IPS DF 4.7 (cell line): ENCODE results near the gene EPN1.

Source experiments
- DNase-seq: peaks from one replicate; pipeline ENCODE4 v3.0.0-alpha.2; 2013; ENCODE audit warnings: low spot score; ENCODE audit errors: extremely low read depth

Gene EPN1

DNA sequence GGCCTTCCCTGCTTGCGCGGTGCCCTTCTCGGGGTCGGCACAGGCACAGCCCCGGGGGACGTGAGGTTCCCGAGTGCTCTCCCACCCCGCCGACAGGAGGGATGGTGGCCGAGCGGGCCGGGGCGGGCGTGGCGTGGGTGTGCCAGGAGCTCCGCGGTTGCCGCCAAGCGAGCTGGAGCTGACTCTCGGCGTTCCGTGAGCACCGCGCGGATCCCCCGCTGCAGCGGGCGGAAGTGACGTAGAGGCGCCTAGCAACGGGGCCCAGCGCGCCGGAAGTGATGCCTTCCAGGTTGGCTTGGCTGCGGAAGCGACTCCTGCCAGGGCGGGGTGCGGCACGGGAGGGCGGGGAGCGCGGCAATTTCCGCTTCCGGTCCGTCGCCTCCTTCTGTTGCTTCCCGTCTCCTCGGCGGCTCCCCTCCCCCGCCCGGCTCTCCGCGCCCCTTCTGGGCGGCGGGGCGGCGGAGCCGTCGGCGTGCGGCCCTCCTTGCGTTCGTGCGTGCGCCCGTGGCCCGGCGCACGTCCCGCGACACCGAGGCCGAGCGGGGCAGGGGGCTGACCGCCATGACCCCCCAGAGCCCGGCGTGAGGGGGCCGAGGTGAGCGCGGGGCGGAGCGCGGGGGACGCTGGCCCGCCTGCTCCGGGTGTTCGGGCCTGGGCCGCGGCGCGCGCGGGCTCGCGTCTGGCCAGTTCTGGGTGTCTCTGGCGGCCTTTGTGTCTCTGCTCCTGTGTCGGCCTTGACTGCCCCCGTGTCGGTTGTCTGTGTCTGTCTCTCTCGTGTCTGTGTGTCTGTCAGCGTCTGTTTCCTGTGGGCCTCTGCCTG lies at the start of gene EPN1:
Gene EPN1, plus strand, starts transcription at position 386 of the 820 bp plus-strand sequence. CDS start 3,402 bp downstream, outside the sequence.
- DNase-seq = peak; percentile 56

DNA sequence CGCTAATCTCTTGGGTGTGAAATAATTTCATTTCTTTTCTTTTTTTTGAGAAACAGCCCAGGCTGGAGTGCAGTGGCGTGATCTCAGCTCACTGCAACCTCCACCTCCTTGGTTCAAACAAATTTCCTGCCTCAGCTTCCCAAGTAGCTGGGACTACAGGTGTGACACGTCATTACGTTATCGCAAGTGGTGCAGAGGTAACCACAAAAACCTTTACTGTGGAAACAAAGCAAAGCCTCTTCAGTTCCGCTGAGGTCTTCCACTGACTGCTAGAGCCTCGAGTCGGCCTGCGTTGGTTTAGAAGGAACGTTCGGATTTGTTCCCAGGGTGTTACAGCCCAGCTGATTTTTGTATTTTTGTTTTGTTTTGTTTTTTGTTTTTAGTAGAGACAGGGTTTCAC lies 48.7 kb upstream of the EPN1 start:
- DNase-seq = no peak

GRCh38 chr19:55632463-55632834 lies 42.6 kb upstream of the EPN1 start:
- DNase-seq = no peak

DNA sequence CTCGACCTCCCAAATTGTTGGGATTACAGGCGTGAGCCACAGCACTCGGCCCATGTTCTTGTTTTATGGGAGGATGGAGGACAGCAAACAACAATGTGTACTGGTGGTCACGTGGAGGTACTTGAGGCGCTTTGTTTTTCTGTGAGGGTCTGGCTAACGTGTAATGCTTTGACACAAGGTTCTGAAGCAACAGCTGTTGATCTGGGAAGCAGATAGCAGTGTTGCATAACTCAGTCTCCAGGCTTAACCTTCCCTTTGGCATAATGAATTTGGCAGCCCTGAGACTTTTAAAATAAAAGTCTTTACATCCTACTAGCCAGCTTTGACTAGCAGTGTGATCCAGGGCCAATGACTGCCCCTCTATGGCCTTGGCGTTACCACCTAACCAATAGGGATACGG lies 41.2 kb upstream of the EPN1 start:
- DNase-seq = no peak

- DNase-seq = no peak
Observed at GRCh38 chr19:55635334-55635717, 39.7 kb upstream of the EPN1 start.

DNA sequence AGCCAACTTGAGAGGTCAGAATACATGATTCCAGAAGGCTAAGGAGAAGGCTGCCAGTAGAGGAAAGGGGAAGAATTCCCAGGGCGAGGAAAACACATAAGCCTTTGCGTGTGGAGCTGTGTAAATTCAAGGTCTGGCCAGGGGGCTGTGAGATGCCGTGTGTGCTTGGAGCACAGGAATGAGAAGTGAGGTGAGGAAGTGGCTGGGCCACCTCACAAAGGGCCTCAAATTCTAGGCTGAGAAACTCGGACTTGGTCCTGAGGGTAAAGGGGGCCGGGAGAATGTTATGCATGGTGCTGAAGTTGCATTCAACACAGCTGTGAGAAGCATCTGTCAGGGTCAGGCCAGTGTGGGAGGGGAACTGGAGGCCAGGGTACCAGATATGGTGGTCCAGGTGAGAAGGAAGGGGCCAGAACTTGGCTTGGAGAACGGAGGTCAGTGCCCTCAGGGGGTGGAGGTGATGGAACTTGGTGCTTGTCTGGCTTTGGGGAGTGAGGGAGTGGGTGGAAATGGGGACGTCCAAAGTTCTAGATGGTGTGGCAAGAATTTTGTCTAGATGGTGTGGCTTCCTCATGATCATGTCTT lies 39.1 kb upstream of the EPN1 start:
- no peak for DNase-seq

DNA sequence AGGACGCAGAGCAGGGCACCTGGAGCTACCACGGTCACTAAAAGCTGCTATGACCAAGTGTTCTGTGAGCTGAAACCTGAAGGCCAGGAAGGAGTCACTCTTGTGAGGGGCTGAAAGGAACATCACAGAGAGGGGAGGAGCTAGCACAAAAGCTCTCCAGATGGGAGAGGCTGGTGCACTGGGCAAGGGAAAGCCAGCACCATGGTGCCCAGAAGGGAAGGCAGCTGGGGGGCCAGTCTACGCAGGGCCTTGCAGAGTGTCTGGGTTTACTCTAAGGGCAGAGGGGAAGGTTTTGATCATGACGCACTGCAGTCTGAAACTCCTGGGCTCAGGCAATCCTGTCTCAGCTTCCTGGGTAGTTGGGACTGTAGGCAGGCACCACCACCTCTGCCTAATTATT lies 38.3 kb upstream of the EPN1 start:
- no peak for DNase-seq

GRCh38 chr19:55637534-55637933 lies 37.5 kb upstream of the EPN1 start:
- DNase-seq = no peak

GRCh38 chr19:55638864-55639359 lies 36.1 kb upstream of the EPN1 start:
- DNase-seq = no peak

DNA sequence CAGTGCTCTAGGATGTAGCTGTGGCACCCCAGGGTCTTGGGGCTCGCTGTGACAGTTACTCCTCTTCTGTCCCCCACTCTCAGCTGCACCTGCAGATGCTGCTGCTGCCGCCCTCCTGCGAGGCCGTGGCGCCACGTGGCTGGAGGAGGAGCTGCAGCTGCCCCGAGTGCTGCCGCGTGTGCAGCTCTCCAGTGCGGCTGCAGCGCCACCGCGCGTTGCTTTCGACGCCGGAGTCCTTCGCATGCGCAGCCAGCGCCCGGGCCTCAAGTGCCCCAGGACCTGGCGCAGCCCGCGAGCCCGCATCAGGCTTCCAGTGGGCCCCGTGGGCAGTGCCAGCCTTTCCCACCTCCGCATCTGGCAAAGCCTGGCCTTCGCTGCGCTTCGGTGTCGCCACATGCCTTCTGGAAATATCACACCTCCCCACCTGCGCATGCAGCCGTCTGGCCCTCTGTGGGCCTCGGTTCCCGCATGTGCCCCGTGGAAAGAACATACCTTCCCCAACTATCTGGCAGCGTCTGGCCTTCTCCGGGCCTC lies 34.9 kb upstream of the EPN1 start:
- DNase-seq = no peak

DNA sequence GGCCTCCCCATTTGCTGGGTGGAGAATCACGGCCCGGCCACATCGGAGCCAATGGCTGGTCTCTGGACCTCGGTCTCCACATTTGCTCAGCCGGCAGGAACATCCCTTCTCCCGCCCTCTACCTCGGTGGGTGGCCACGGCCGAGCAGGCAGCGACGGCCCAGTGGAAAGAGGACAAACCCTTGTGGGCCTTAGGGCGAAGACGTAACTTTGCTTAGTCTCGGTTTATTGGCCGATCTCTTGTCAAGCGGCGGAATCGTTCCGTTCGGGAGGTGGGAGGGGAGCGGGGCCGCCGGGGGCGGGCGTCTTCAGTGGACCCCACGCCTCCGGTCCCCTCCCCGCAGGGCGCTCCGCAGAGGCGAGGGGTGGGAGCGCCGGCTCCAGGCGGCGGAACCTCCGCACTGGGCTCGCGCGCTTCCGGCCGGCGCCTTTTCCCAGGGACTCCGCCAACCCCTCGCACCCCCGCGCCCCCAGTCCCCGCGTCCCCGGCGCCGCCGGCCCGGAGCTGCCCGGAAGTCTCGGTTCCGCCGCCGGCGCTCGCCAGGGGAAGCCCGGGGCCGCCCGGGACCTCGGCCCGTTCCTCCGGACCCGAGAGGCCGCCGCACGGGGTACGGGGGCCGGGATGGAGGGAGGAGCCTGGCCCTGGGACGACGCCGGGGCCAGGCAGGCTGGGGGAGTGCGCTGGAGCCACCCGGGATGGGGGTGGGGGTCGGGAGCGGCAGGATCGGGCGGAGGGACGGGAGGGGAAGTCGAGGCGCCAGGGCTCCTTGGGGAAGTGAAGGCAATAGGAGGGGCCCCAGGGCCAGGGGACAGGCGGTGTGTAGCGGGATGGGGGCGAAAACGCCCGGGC lies 34.2 kb upstream of the EPN1 start, which contains the start of gene ZNF580:
Gene ZNF580, plus strand, starts transcription at position 426 of the 849 bp plus-strand sequence. CDS start 1,507 bp downstream, outside the sequence.
- no peak for DNase-seq

DNA sequence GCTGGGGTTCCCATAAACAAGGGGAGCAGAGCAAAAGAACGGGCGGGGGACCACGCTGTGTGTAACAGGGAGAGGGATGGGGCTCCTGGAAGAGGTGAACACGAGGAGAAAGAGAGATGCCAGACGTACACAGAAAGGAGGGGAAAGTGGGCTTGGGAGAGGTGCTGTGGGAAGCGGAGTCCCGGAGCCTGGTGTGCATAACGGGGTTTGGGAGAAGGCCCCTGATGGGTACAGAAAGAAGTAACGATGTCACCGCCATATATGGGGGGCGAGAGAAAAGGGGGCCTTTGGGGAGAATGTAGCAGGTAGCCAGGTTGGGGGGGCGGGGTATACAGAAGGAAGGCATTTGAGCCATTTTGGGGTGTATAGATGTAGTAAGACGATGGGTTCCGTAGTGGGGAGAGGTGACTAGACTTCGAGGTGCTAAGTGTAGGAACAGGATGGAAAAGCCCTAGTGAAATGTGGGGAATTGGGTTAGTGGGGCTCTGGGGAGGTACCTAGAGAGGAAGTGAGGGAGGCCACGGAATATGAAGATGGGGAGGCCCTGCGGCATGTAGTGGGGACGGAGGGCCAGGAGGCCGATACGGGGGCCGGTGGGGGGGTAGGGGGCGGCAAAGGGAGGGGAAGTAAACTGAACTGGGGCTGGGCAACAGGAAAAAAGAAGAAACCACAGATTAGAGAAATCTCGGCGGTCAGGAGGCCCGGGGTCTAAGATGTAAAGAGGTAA lies 33.4 kb upstream of the EPN1 start:
- no peak for DNase-seq

DNA sequence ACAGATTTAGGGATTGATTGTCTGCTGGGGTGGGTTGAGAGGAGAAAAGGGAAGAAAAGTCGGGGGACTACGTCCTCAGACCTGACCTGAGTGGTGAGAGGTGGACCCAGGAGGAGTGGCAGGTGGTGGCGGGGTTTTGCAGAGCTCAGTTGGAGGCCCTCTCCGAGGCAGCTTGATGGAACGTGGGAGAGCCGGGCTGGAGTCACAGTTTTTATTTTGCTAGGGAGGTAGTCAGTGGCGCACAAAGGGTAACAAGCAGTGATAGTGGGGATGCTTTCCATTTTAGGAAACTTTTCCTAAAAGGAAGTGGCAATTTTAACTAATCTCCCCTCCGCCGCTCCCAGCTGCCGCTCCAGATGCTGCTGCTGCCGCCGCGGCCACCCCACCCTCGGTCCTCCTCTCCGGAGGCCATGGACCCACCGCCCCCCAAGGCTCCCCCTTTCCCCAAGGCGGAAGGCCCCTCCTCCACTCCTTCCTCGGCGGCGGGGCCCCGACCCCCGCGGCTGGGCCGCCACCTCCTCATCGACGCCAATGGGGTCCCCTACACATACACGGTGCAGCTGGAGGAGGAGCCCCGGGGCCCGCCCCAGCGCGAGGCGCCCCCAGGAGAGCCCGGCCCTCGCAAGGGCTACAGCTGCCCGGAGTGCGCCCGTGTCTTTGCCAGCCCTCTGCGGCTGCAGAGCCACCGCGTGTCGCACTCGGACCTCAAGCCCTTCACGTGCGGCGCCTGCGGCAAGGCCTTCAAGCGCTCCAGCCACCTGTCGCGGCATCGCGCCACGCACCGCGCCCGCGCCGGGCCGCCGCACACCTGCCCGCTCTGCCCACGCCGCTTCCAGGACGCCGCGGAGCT lies 32.6 kb upstream of the EPN1 start:
- no peak for DNase-seq

DNA sequence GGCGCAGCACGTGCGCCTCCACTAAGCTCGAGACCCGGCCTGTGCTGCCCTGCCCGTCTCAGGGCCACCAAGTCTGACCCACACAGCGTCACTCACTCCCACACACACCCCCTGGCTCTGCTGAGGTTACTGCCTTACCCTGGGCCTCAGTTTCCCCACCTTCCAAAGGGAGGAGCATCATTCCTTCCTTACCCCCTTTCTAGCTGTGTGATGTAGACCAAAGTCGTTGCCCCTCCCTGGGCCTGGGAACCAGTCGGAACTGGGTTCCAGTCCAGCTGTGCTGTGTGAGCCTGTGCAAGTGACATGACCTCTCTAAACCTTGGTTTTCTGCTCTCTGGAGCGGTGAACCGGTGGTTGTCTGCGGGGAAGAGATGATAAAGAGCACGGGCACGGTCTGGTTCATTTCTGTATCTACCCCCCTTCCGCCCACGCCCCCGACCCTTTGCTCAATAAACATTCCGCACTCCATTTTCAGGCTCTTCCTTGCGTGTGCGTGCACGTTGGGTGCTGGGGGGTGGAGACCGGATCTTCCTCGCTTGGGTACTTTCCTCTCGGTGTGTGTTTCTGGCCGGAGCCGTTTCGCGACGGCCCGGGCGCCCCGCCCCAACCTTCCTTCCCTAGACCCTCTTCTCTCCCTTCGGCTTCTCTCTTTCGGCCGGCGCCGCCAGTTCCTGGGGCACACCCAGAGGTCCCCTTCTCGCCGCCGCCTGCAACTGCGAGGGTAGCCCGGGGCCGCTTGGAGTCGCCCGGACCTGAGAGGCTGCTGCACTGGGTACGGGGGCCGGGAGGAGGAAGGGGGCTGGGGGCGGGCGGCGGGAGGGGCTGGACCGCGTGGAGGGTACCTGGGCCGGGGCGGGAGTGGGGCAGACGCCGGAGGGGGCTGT lies 31.8 kb upstream of the EPN1 start, which contains the start of gene ZNF581:
Gene ZNF581, plus strand, starts transcription at position 647 of the 884 bp plus-strand sequence. CDS start 923 bp downstream, outside the sequence.
- no peak for DNase-seq

- no peak for DNase-seq
Observed at GRCh38 chr19:55643887-55644176, 31.2 kb upstream of the EPN1 start.

GRCh38 chr19:55644191-55644833 lies 30.7 kb upstream of the EPN1 start:
- no peak for DNase-seq

GRCh38 chr19:55644842-55645511 lies 30.0 kb upstream of the EPN1 start:
- no peak for DNase-seq

DNA sequence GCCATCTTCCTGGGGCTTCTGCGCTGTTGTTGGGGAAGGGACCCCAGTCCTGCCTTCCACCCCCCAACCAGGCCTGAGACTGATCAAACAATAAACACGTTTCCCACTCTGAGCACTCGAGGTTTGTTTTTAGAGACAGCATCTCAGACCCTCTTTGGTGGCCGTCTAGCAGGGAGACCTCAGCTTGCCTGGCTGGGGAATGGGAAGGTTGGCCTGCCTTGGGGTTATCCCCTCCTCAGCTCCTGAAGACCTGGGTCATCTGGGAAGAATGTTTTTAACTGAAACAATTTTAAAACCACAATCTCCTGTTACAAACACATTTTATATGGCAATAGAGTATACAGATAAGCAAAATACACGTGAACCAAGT lies 29.5 kb upstream of the EPN1 start:
- DNase-seq = no peak
